ENCODE measurements around the gene COL28A1. TPM values are rescaled to one million over a fixed set of nuclear protein-coding genes. Genes with fewer than 3 reads are reported as not detected.

Gene COL28A1
- total and polyA plus RNA-seq, 12 donors, result 0.35 to 8.1 (median 1.5) TPM

DNA sequence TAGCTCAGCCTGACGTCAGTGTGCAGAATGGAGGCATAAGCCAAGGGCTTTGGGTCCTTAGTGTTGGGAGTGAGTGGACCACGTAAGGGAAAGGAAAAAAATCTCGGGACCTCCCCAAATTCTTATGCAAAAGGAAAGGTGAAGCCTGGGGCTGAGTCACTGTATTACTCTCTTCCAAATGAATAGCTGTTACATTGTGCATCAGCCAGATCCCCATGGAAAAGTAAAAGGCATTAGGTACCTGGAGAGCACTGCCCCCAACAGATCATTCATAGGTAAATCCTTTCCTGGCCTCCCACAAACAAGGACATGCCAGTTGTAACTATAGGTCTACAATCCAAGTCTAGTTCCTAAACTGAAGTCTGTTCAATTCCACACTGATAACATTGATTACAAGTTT, 182.8 kb downstream of the COL28A1 start:
- ATAC-seq (no peak), DNase-seq (no peak)
- Histone ChIP-seq H3K27me3 (peaks cover 0 to 4% (median 0%) of the 10 kb centered on the region in 7 donors), H3K9me3 (no peaks in the 10 kb centered on the region), H3K27ac (no peak overlapping the region), H3K4me1 (no peaks in the 10 kb centered on the region), H3K4me3 (no peak overlapping the region), H3K36me3 (no peaks in the 10 kb centered on the region)
- intact Hi-C loops (cut with DNase I), result no loop called here
- 53 to 62% methylated on average over 3 of the region's 3 CpGs for WGBS, 2 donors
- TF ChIP-seq, protein P1, sequence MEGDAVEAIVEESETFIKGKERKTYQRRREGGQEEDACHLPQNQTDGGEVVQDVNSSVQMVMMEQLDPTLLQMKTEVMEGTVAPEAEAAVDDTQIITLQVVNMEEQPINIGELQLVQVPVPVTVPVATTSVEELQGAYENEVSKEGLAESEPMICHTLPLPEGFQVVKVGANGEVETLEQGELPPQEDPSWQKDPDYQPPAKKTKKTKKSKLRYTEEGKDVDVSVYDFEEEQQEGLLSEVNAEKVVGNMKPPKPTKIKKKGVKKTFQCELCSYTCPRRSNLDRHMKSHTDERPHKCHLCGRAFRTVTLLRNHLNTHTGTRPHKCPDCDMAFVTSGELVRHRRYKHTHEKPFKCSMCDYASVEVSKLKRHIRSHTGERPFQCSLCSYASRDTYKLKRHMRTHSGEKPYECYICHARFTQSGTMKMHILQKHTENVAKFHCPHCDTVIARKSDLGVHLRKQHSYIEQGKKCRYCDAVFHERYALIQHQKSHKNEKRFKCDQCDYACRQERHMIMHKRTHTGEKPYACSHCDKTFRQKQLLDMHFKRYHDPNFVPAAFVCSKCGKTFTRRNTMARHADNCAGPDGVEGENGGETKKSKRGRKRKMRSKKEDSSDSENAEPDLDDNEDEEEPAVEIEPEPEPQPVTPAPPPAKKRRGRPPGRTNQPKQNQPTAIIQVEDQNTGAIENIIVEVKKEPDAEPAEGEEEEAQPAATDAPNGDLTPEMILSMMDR (IDR thresholded peaks at IDR 0.05), result no peak

GRCh38 chr7:7351832-7352231, 183.8 kb downstream of the COL28A1 start:
- ATAC-seq (no peak), DNase-seq (no peak)
- Histone ChIP-seq H3K4me3 (no peak overlapping the region), H3K27ac (no peak overlapping the region), H3K36me3 (no peaks in the 10 kb centered on the region), H3K9me3 (no peaks in the 10 kb centered on the region), H3K27me3 (peaks cover 0 to 4% (median 0%) of the 10 kb centered on the region in 7 donors), H3K4me1 (no peaks in the 10 kb centered on the region)
- TF ChIP-seq, protein P1 (IDR thresholded peaks at IDR 0.05), result no peak
- WGBS, 2 donors, result 1 to 46% methylated on average over 1 of the region's 1 CpG
- intact Hi-C loops (cut with DNase I), result no loop called here

DNA sequence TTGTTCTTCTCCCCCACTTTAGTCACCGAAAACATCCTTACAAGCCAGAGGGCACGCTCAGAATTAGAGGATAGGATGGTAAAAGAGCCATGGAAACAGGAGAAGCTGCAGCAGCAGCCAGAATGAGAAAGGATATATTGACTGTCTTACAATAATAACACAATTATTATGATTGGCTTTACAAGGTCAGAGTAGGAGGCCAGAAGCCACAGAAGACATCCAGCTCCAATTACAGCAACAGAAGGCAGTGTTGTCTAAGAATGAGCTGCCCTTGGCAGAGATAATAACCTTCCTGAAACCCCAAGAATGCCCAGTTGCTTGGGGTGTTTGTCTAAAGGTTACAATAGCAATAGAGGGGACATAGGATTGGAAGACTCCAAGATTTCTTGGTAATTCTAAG, 184.5 kb downstream of the COL28A1 start:
- Histone ChIP-seq H3K9me3 (no peaks in the 10 kb centered on the region), H3K4me3 (no peak overlapping the region), H3K27me3 (peaks cover 0 to 4% (median 0%) of the 10 kb centered on the region in 7 donors), H3K4me1 (no peaks in the 10 kb centered on the region), H3K36me3 (no peaks in the 10 kb centered on the region), H3K27ac (no peak overlapping the region)
- ATAC-seq (no peak), DNase-seq (no peak)
- WGBS, 2 donors, result 38 to 44% methylated on average over 2 of the region's 2 CpGs
- TF ChIP-seq, protein P1 (IDR thresholded peaks at IDR 0.05), result no peak
- intact Hi-C loops (cut with DNase I), result no loop called here

GRCh38 chr7:7349156-7349555, 186.5 kb downstream of the COL28A1 start:
- WGBS, 2 donors, result 92% methylated on average over 2 of the region's 2 CpGs
- Histone ChIP-seq H3K4me3 (no peak overlapping the region), H3K4me1 (no peaks in the 10 kb centered on the region), H3K36me3 (no peaks in the 10 kb centered on the region), H3K27me3 (peaks cover 0 to 4% (median 0%) of the 10 kb centered on the region in 7 donors), H3K9me3 (no peaks in the 10 kb centered on the region), H3K27ac (no peak overlapping the region)
- TF ChIP-seq, protein P1 (IDR thresholded peaks at IDR 0.05), result no peak
- no peak for ATAC-seq
- no peak for DNase-seq
- intact Hi-C loops (cut with DNase I), result no loop called here

Data from heart right ventricle (tissue), 16 donors.